Cerebellar nuclear complex (tissue), 1 donor: ENCODE results near the gene CYP4A22.
"Not testable (repeated sequence)": the region's sequence is repeated elsewhere in the genome, so short reads cannot be mapped to it uniquely, and the experiment has no call there.

ENCODE experiments used
- DNase-seq, 2 experiments: peaks; one replicate each; lab custom pipeline; 2025; lab: John Stamatoyannopoulos, UW

Gene CYP4A22

DNA sequence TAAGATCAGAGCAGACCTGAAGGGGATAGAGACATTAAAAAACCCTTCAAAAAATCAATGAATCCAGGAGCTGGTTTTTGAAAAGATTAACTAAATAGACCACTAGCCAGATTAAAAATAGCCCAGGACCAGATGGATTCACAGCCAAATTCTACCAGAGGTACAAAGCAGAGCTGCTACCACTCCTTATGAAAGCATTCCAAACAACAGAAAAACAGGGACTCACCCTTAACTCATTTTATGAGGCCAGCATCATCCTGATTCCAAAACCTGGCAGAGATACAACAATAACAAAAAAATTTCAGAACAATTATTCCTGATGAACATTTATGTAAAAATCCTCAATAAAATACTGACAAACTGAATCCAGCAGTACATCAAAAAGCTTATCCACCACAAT lies 19.2 kb downstream of the CYP4A22 start:
- DNase-seq, result not testable (repeated sequence)

- not testable (repeated sequence) for DNase-seq
Observed at GRCh38 chr1:47157957-47158356, 20.7 kb downstream of the CYP4A22 start.

DNA sequence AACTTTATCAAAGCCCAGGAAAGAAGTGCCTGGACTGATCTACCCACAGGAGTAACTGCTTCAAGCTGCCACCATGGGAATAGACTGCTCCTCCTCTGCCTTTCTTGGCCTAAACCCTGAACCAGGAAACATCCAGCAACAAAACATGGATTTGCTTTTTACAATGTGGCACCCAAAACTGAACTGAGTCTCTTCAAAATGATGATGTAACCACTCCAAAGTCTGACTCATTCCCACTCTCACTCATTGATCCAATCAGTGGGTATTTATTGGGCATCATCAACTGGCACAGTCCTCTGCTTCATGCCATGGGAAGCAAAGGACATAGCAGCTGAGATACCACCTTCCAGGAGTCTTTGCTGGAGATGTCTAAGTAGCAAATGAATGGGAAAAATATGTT lies 23.5 kb downstream of the CYP4A22 start:
- DNase-seq, result no peak

GRCh38 chr1:47161298-47162040 lies 24.2 kb downstream of the CYP4A22 start:
- DNase-seq, result no peak

GRCh38 chr1:47164552-47164951 lies 27.3 kb downstream of the CYP4A22 start:
- DNase-seq, result no peak

GRCh38 chr1:47172782-47173181 lies 35.5 kb downstream of the CYP4A22 start:
- DNase-seq, result no peak

- no peak for DNase-seq
Observed at GRCh38 chr1:47174656-47175020, 37.4 kb downstream of the CYP4A22 start.

DNA sequence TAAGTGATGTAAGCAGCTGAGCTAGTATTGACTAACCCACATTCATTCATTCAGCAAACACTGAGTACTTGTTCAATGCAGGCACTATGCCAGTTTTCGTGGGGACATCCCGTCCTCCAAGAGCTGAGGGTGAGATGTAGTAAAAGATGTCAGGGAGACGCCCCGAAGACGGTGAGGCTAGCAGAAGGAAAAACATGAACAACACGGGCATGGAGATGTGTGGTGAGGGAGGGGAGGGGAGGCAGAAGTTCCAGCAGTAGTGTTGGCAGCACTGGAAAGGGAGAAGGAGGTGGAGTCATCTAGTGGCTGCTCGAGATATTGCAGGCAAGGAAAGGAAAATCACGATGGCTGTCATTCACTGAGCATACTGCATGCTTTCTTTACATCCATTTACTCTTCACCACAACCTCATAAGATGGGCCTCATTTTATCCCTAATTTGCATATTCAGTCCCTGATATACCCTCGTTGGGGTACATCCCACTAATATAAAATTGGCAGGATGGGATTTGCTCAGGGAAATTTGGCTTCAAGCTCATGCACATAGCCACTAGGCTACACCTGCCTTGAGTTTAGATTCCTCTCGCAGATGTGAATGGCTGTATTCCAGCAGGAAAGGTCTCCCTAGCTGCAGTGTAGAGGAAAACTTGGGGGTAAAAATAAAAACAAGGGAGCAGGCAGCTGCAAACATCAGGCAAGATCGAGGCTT lies 38.1 kb downstream of the CYP4A22 start:
- DNase-seq, result peak in 1 of 2 experiments; percentile 3

DNA sequence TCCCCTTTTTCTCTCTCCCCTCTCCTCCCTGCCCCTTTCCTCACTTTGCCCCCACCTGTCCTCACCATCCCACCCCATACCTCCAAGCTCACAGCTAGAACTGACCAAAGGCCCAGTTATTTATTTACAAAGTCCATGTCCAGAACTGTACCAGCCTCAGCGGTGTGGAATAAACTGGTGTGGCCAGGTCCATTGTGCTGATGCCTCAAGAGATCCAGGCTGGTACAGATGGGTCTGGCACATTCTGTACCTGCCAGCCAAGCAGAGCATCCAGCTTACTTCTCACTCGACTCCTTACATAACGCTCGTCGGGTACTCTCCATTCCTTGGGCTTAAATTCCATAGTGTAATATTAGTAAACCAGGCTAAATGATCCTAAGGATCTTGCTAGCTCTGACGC lies 40.8 kb downstream of the CYP4A22 start:
- no peak for DNase-seq

DNA sequence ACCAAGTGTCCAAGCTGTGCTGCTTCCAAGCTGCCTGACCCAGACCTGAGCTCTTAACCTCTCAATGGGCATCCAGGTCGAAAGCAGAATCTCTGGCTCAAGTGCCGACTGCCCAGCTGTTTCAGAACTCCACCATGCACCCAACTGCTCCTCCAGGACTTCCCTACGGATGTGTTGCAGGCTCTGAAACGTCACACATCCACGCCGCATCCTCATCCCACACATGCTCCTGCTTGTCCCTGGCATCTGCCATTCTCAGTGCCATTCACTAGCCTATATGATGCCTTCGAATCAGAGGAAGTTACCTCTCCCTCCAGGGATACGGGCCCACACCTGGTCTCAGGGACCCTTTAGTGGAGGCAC lies 41.4 kb downstream of the CYP4A22 start:
- DNase-seq, result no peak

DNA sequence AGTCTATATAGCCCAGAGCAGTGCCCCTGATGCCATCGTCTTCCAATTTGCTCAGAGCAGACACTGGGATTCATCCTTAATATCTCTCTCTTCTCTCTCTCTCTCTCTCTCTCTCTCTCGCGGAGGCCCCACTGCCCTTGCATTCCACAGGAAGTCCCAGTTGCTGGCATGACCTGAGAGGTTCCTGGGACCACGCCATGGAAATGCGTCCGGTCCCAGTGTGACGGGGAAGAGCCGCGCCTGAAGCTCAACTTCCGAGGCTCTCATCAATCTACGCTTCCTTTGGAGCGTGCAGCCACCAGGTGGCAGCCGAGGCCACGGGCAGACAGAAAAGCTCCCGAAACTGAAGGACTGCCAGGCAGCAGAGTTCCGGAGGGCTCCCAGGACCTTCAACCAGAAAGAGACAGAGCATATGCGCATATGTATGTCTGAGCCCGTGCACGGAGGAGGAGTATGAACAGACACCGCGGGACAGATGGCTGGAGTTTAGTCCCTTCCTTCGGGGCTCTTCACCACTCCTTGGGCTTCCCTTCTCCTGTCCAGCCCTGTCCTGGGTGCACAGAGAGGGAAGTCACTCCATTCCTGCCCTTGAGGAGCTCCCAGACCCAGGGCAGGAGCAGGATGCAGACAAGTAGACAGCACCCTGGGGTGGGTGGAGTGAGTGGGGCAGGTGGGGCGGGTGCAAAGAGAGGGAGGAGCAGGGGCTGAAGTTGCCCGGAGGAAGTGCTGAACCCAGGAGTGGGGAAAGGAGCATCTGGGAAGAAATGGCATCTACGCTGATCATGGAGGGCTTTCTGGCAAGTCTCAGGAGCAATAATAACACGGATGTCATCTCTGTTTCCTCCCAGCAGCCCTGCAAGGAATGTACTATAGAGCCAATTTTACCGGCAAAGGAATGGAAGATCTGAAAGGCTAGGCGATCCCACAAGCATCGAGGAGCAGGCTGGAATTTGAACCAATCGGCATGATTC lies 42.1 kb downstream of the CYP4A22 start:
- DNase-seq, result no peak

- DNase-seq, result no peak
Observed at GRCh38 chr1:47179988-47180563, 42.8 kb downstream of the CYP4A22 start.

GRCh38 chr1:47180603-47181094 lies 43.4 kb downstream of the CYP4A22 start:
- DNase-seq, result no peak

DNA sequence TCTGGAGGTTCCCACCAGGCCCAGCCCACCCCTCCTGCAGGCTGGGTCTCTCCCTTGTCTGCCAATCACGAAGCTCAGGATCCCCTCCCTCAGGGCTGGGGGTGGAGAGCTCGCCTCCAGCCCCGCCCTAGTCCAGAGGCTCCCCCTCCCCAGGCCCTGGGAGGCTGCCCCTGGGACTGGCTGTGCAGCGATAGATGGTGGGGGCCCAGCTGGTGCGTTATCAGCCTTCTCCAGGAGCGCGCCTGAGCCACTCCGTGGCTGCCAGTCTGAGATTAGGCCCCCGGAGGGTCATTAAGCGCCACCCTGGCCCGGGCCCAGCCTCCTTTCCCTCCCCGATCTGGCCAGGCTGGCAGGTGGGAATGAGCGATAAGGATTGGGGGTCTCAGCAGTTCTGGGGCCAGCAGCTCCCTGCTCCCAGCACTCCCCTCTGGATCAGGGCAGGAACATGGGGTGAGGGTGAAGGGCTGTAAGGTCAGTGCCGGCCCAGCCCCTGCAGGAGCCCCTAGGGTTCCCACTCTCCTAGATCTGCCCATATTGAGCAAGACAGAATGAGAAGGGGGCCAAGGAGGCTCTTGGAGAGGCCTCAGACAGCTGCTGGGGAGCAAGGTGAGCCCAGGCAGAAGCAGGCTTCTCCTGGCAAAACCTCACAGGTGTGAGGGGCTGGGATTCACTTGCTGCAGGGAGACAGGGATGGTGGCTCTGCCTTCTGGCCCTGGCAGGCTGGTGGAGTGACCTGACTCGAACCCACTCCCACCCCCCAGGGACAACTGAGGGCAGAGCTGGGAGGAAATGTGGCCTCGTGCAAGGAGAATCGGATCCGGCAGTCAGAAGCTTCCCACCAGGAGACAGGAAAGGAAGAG lies 44.1 kb downstream of the CYP4A22 start:
- DNase-seq, result no peak

- DNase-seq, result no peak
Observed at GRCh38 chr1:47181955-47182675, 44.9 kb downstream of the CYP4A22 start.

DNA sequence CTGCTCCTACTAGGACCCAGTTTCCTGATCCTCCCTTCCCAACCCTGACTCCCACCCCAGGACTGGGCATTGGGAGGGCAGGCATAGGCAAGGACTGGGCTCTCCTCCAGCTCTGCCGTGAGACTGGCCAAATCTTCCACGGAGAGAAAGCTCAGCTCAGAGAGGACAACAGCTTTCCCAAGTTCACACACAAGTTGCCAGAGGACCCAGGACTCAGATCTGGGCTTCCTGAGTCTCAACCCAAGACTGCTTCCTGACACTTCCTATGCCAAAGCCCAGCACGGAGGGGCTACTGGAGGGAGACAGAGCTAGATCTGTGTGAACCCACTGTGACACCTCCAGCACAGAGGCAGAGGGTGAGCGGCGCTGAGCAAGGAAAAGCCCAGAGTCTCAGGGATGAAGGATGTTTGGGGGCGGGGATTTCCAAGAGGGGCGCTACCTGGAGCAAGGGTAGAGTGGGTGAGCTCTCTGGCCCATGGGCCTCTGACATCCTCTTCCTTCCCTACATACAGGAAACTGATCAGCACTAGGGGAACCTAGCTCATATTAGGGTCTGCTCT lies 45.5 kb downstream of the CYP4A22 start:
- no peak for DNase-seq

- no peak for DNase-seq
Observed at GRCh38 chr1:47183308-47184089, 46.3 kb downstream of the CYP4A22 start.

GRCh38 chr1:47184090-47184821 lies 47.0 kb downstream of the CYP4A22 start:
- no peak for DNase-seq
